ENCODE results near the gene TM4SF20. TPM values are rescaled to one million over a fixed set of nuclear protein-coding genes. Genes with fewer than 3 reads are reported as not detected.
"Not testable (repeated sequence)": the region's sequence is repeated elsewhere in the genome, so short reads cannot be mapped to it uniquely, and the experiment has no call there.

Gene TM4SF20
- total and polyA plus RNA-seq, 8 donors: 2.8 TPM; not detected in 7

DNA sequence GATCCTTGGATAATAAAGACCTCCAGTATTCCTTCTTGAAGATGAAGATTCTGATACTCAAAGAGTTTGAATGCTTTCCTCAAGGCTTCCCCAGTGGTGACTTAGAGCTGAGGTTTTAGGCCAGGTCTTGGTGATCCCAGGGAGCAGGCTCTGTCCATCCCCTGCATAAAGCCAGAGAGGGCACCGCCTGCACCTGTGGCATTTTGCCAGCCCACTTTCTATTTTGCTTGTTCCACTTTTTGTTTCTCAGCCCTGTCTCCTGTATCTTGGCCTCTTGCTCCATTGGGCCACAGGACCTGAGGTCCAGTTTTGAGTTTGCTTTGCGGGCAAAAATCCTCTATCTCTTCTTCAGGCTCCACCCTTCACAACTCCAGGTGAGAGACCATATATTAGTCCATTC, 15.3 kb upstream of the TM4SF20 start:
- no peak for DNase-seq
- Histone ChIP-seq H3K36me3 (no peaks in the 10 kb centered on the region), H3K9me3 (no peaks in the 10 kb centered on the region), H3K4me1 (no peaks in the 10 kb centered on the region), H3K4me3 (no peak overlapping the region), H3K27ac (no peak overlapping the region), H3K27me3 (no peaks in the 10 kb centered on the region)
- intact Hi-C loops (cut with DNase I; ENCODE audit: low total_unique reads): no loop called here
- 48 to 84% (median 50%) methylated on average over 2 of the region's 2 CpGs for WGBS, 5 donors
- TF ChIP-seq POLR2AphosphoS5 (IDR thresholded peaks at IDR 0.05) (no peak), EP300 (IDR thresholded peaks at IDR 0.05) (no peak), POLR2A (IDR thresholded peaks at IDR 0.05) (no peak)
- TF ChIP-seq, protein P1, sequence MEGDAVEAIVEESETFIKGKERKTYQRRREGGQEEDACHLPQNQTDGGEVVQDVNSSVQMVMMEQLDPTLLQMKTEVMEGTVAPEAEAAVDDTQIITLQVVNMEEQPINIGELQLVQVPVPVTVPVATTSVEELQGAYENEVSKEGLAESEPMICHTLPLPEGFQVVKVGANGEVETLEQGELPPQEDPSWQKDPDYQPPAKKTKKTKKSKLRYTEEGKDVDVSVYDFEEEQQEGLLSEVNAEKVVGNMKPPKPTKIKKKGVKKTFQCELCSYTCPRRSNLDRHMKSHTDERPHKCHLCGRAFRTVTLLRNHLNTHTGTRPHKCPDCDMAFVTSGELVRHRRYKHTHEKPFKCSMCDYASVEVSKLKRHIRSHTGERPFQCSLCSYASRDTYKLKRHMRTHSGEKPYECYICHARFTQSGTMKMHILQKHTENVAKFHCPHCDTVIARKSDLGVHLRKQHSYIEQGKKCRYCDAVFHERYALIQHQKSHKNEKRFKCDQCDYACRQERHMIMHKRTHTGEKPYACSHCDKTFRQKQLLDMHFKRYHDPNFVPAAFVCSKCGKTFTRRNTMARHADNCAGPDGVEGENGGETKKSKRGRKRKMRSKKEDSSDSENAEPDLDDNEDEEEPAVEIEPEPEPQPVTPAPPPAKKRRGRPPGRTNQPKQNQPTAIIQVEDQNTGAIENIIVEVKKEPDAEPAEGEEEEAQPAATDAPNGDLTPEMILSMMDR (IDR thresholded peaks at IDR 0.05): no peak

DNA sequence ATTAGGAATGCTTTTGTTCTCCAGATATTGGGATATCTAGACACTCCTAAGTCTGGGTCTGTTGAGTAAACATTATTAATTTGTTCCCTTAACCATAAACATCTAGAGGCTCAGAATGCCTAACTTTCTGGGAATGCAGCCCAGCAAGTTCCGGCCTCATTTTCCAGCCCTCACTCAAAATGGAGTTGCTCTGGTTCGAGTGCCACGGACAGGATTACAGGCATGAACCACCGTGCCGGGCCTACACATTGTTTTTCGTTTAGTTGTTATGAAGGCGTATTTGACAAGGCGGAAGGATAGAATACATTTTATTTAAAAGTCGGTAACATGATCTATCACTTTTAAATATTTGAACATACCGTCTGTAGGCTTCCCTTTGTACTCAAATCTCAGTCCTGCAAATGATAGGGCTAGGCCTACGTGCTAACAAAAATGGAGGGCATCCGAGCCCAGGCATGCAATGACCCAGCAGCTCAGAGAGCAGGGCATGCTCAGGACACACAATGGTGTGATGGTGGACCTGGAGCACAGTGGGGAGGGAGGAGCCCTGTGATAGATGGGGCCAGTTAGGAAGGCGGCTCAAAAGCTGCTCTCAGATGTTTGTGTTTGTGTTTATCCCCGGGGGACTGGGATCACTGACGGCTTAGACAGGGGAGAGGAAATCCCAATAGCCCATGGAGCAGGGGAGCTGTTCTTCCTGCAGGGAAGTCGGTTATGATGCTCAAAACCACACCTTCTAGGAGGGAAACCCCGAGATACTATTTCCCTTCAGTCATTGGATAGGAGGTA, 11.6 kb upstream of the TM4SF20 start:
- 72 to 78% (median 76%) methylated on average over 17 of the region's 17 CpGs for WGBS, 5 donors
- no peaks in the 10 kb centered on the region for H3K4me1 ChIP-seq
- intact Hi-C loops (cut with DNase I; ENCODE audit: low total_unique reads): no loop called here
- TF ChIP-seq, protein P1 (IDR thresholded peaks at IDR 0.05): no peak
- TF ChIP-seq POLR2AphosphoS5 (IDR thresholded peaks at IDR 0.05) (no peak), EP300 (IDR thresholded peaks at IDR 0.05) (no peak), POLR2A (IDR thresholded peaks at IDR 0.05) (no peak)
- H3K27me3 ChIP-seq: no peaks in the 10 kb centered on the region
- no peaks in the 10 kb centered on the region for H3K36me3 ChIP-seq
- no peak for DNase-seq
- no peak overlapping the region for H3K4me3 ChIP-seq
- no peaks in the 10 kb centered on the region for H3K9me3 ChIP-seq
- H3K27ac ChIP-seq: no peak overlapping the region

DNA sequence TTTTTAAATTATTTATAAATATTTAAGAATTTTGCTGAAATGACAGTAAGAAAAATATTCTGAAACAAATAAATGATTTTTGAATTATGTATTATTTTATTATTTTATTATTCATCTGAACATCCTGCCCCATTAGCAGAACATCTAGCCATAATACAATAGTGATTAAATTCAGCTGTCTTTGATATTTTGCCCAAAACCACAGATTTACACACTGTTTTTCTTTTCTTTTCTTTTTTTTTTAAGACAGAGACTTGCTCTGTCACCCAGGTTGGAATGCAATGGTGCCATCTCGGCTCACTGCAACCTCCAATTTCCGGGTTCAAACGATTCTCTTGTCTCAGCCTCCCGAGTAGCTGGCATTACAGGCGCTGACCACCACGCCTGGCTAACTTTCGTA, 10.6 kb upstream of the TM4SF20 start:
- no peak overlapping the region for H3K4me3 ChIP-seq
- no peaks in the 10 kb centered on the region for H3K27me3 ChIP-seq
- no peaks in the 10 kb centered on the region for H3K9me3 ChIP-seq
- no peaks in the 10 kb centered on the region for H3K4me1 ChIP-seq
- TF ChIP-seq EP300 (IDR thresholded peaks at IDR 0.05) (no peak), POLR2A (IDR thresholded peaks at IDR 0.05) (no peak)
- no peaks in the 10 kb centered on the region for H3K36me3 ChIP-seq
- no peak overlapping the region for H3K27ac ChIP-seq
- intact Hi-C loops (cut with DNase I; ENCODE audit: low total_unique reads): no loop called here
- WGBS, 5 donors: 96 to 98% (median 97%) methylated on average over 7 of the region's 7 CpGs
- no peak for DNase-seq

DNA sequence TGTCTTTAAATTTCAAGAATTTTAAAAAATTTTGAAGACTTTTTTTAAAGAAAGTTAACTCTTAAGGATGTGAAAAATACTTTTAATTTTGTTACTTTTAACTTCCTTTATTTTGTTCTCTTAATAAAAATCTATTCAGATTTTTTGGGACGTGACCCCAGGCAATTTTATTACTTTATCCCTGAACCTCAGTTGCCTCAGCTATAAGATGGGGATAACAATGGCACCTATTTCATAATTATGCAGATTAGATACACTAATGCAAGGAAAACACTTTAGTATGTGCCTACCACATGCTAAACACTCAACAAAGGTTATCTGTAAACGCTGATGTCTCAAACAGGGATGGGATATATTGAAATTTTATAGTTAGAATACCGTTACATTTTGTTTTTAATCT, 10.1 kb upstream of the TM4SF20 start:
- no peaks in the 10 kb centered on the region for H3K4me1 ChIP-seq
- H3K36me3 ChIP-seq: no peaks in the 10 kb centered on the region
- WGBS, 5 donors: 75 to 89% (median 83%) methylated on average over 3 of the region's 3 CpGs
- DNase-seq: no peak
- no peak overlapping the region for H3K4me3 ChIP-seq
- H3K27ac ChIP-seq: no peak overlapping the region
- no peaks in the 10 kb centered on the region for H3K27me3 ChIP-seq
- intact Hi-C loops (cut with DNase I; ENCODE audit: low total_unique reads): no loop called here
- H3K9me3 ChIP-seq: no peaks in the 10 kb centered on the region
- TF ChIP-seq, protein P1 (IDR thresholded peaks at IDR 0.05): no peak
- no peak for TF ChIP-seq EP300 (IDR thresholded peaks at IDR 0.05)
- no peak for TF ChIP-seq POLR2A (IDR thresholded peaks at IDR 0.05)
- no peak for TF ChIP-seq POLR2AphosphoS5 (IDR thresholded peaks at IDR 0.05)

DNA sequence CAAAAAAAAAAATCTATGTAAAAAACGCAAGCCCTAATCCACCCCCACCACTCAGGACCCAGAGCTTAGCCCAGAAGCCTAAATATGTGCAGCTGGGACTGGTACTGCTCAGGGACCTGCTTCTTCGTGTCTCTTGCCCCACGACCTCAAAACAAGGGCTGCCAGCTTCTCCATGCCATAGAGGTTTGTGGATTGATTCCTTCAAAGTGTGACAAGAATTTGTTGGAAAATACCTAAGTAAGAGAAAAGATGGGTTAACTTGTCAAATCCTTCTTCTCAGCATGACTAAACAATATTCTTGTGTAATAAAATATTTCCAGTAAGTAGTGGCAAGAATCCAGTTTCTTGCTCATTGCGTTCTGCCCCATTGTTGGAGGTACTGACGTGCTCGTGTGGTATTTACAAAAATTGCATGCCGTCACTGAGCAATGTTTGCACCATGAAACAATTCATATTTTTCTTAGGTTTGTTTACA, 9.5 kb upstream of the TM4SF20 start:
- Histone ChIP-seq H3K27me3 (peaks cover 0 to 3% (median 0%) of the 10 kb centered on the region in 3 donors), H3K9me3 (no peaks in the 10 kb centered on the region), H3K4me3 (no peak overlapping the region), H3K36me3 (no peaks in the 10 kb centered on the region), H3K4me1 (no peaks in the 10 kb centered on the region), H3K27ac (no peak overlapping the region)
- WGBS, 5 donors: 72 to 82% (median 76%) methylated on average over 7 of the region's 7 CpGs
- no peak for DNase-seq
- intact Hi-C loops (cut with DNase I; ENCODE audit: low total_unique reads): no loop called here
- no peak for TF ChIP-seq POLR2A (IDR thresholded peaks at IDR 0.05)
- TF ChIP-seq, protein P1 (IDR thresholded peaks at IDR 0.05): no peak
- TF ChIP-seq EP300 (IDR thresholded peaks at IDR 0.05): no peak
- TF ChIP-seq POLR2AphosphoS5 (IDR thresholded peaks at IDR 0.05): no peak

DNA sequence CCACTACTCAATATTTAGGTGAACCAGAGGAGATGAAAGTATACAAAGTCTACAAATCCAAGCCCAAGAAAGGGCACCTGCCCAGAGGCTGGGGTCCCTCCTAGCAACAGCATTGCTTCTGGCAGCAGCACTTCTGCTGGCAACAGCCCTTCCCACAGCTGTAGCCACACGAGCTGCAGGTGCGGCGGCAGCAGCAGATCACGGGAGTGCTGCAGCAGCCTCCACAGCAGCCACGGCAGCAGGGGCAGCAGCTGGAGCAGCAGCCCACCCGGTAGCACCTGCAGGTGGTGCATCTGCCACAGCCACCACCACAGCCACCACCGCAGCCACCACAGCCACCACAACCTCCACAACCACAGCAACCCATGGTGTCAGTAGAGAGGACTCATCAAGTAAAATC, 8.5 kb upstream of the TM4SF20 start, which contains the start of gene SCYGR1:
SCYGR1 (minus strand) TSS at position 367 of the 400 bp plus-strand sequence; CDS start at position 367, 0 bp downstream.
- H3K4me3 ChIP-seq; H3K36me3 ChIP-seq; H3K27ac ChIP-seq; intact Hi-C loops (cut with DNase I; ENCODE audit: low total_unique reads); H3K9me3 ChIP-seq; H3K27me3 ChIP-seq; DNase-seq; H3K4me1 ChIP-seq: not testable (repeated sequence)
- WGBS, 5 donors: 68 to 95% (median 85%) methylated on average over 3 to 7 of the region's 7 CpGs

Data from stomach (tissue), 9 donors.